ENCODE measurements around the gene SERPINA1.

SERPINA1 gene

GRCh38 chr14:94393474-94393873 is 5.1 kb upstream of the SERPINA1 start:
- Mint-ChIP-seq H3K27me3 (ENCODE audit: low read depth, poor library complexity) (peaks cover 34% of the 10 kb centered on the region), H3K9me3 (no peaks in the 10 kb centered on the region), H3K4me3 (no peak overlapping the region), H3K27ac (no peak overlapping the region), H3K4me1 (peaks cover 7% of the 10 kb centered on the region), H3K36me3 (ENCODE audit: low read depth) (no peaks in the 10 kb centered on the region)
- TF ChIP-seq CTCF (IDR thresholded peaks at IDR 0.05) = no peak
- DNase-seq = no peak

GRCh38 chr14:94392510-94392935 is 4.1 kb upstream of the SERPINA1 start:
- H3K9me3 Mint-ChIP-seq = no peaks in the 10 kb centered on the region
- H3K4me1 Mint-ChIP-seq = no peaks in the 10 kb centered on the region
- H3K27me3 Mint-ChIP-seq (ENCODE audit: low read depth, poor library complexity) = peaks cover 27% of the 10 kb centered on the region
- TF ChIP-seq CTCF (IDR thresholded peaks at IDR 0.05) = no peak
- H3K36me3 Mint-ChIP-seq (ENCODE audit: low read depth) = no peaks in the 10 kb centered on the region
- H3K27ac Mint-ChIP-seq = no peak overlapping the region
- DNase-seq = no peak
- no peak overlapping the region for H3K4me3 Mint-ChIP-seq

- TF ChIP-seq CTCF (IDR thresholded peaks at IDR 0.05) = no peak
- Mint-ChIP-seq H3K9me3 (no peaks in the 10 kb centered on the region), H3K4me1 (peaks cover 4% of the 10 kb centered on the region), H3K4me3 (no peak overlapping the region), H3K27me3 (ENCODE audit: low read depth, poor library complexity) (peaks cover 20% of the 10 kb centered on the region), H3K36me3 (ENCODE audit: low read depth) (no peaks in the 10 kb centered on the region), H3K27ac (no peak overlapping the region)
- no peak for DNase-seq
Measured at GRCh38 chr14:94391281-94391975, 3.0 kb upstream of the SERPINA1 start.

GRCh38 chr14:94390372-94391086 is 2.1 kb upstream of the SERPINA1 start:
- no peak for TF ChIP-seq CTCF (IDR thresholded peaks at IDR 0.05)
- DNase-seq = no peak
- no peak overlapping the region for H3K4me3 Mint-ChIP-seq
- no peak overlapping the region for H3K27ac Mint-ChIP-seq
- no peaks in the 10 kb centered on the region for H3K9me3 Mint-ChIP-seq
- H3K4me1 Mint-ChIP-seq = peaks cover 13% of the 10 kb centered on the region
- peaks cover 16% of the 10 kb centered on the region for H3K27me3 Mint-ChIP-seq (ENCODE audit: low read depth, poor library complexity)
- no peaks in the 10 kb centered on the region for H3K36me3 Mint-ChIP-seq (ENCODE audit: low read depth)

- Mint-ChIP-seq H3K4me1 (peaks cover 20% of the 10 kb centered on the region), H3K4me3 (no peak overlapping the region), H3K27ac (no peak overlapping the region), H3K36me3 (ENCODE audit: low read depth) (no peaks in the 10 kb centered on the region), H3K9me3 (no peaks in the 10 kb centered on the region), H3K27me3 (ENCODE audit: low read depth, poor library complexity) (peaks cover 16% of the 10 kb centered on the region)
- DNase-seq = no peak
- TF ChIP-seq CTCF (IDR thresholded peaks at IDR 0.05) = no peak
Measured at GRCh38 chr14:94389731-94390371, 1.4 kb upstream of the SERPINA1 start.

All from nephron progenitor cell (in vitro differentiated cells).